ENCODE data around the gene MED14.

The MED14 gene

GRCh38 chrX:40757058-40757457 is 21.7 kb upstream of the MED14 start:
- TF ChIP-seq SIN3A (IDR thresholded peaks at IDR 0.05; ENCODE audit: borderline replicate concordance, insufficient read depth, low read length) = no peak

- no peak for TF ChIP-seq REST (IDR thresholded peaks at IDR 0.05; ENCODE audit: insufficient read depth in 1 of 2, low read depth in 2 of 2, low read length in 2 of 2)
- no peak for TF ChIP-seq FOXP2 (optimal IDR thresholded peaks at IDR 0.05; ENCODE audit: borderline replicate concordance, extremely low read depth, extremely low read length, insufficient read depth)
Measured at GRCh38 chrX:40755291-40756249, 20.2 kb upstream of the MED14 start.

GRCh38 chrX:40749681-40750494 is 14.5 kb upstream of the MED14 start:
- TF ChIP-seq REST (IDR thresholded peaks at IDR 0.05; ENCODE audit: insufficient read depth in 1 of 2, low read depth in 2 of 2, low read length in 2 of 2) = no peak
- TF ChIP-seq SIN3A (IDR thresholded peaks at IDR 0.05; ENCODE audit: borderline replicate concordance, insufficient read depth, low read length) = no peak
- no peak for TF ChIP-seq FOXP2 (optimal IDR thresholded peaks at IDR 0.05; ENCODE audit: borderline replicate concordance, extremely low read depth, extremely low read length, insufficient read depth)
- no peak for TF ChIP-seq POLR2AphosphoS5 (IDR thresholded peaks at IDR 0.05; ENCODE audit: low read depth, low read length)
- no peak for TF ChIP-seq TAF1 (IDR thresholded peaks at IDR 0.05; ENCODE audit: borderline replicate concordance, insufficient read depth, low read length)

GRCh38 chrX:40748977-40749376 is 13.6 kb upstream of the MED14 start:
- TF ChIP-seq FOXP2 (optimal IDR thresholded peaks at IDR 0.05; ENCODE audit: borderline replicate concordance, extremely low read depth, extremely low read length, insufficient read depth) = no peak
- TF ChIP-seq SIN3A (IDR thresholded peaks at IDR 0.05; ENCODE audit: borderline replicate concordance, insufficient read depth, low read length) = no peak
- TF ChIP-seq TAF1 (IDR thresholded peaks at IDR 0.05; ENCODE audit: borderline replicate concordance, insufficient read depth, low read length) = no peak
- TF ChIP-seq POLR2AphosphoS5 (IDR thresholded peaks at IDR 0.05; ENCODE audit: low read depth, low read length) = no peak
- no peak for TF ChIP-seq REST (IDR thresholded peaks at IDR 0.05; ENCODE audit: insufficient read depth in 1 of 2, low read depth in 2 of 2, low read length in 2 of 2)

- TF ChIP-seq TAF1 (IDR thresholded peaks at IDR 0.05; ENCODE audit: borderline replicate concordance, insufficient read depth, low read length) (no peak), POLR2AphosphoS5 (IDR thresholded peaks at IDR 0.05; ENCODE audit: low read depth, low read length) (no peak), SIN3A (IDR thresholded peaks at IDR 0.05; ENCODE audit: borderline replicate concordance, insufficient read depth, low read length) (no peak), REST (IDR thresholded peaks at IDR 0.05; ENCODE audit: insufficient read depth in 1 of 2, low read depth in 2 of 2, low read length in 2 of 2) (no peak), FOXP2 (optimal IDR thresholded peaks at IDR 0.05; ENCODE audit: borderline replicate concordance, extremely low read depth, extremely low read length, insufficient read depth) (no peak)
Measured at GRCh38 chrX:40746521-40746920, 11.2 kb upstream of the MED14 start.
